Upper lobe of left lung (tissue), 4 donors: Measurements from ENCODE around the gene PWP1.

Source experiments
- CTCF ChIP-seq, 6 experiments: fragments of 450-650 bp in 4 of 6; fragments of 200-600 bp in 2 of 6; sonication (generic) in 2 of 6; IDR thresholded peaks; one replicate each; pipeline ENCODE4 v1.5.1; 2016 to 2019; ENCODE audit warnings: antibody characterized with exemption in 6 of 6
- POLR2A ChIP-seq, 4 donors: fragments of 450-650 bp; IDR thresholded peaks; one replicate each; pipeline ENCODE4 v1.5.1; 2016 to 2017; ENCODE audit warnings: antibody characterized with exemption in 4 of 4, mild to moderate bottlenecking in 2 of 4

- TF ChIP-seq POLR2A (IDR thresholded peaks at IDR 0.05) = no peak
- TF ChIP-seq CTCF (IDR thresholded peaks at IDR 0.05) = no peak
Observed at GRCh38 chr12:107645630-107646333, 39.8 kb upstream of the PWP1 start.
